GM19463 (cell line): ENCODE data around the gene NSUN2.
"Not testable (repeated sequence)": the region's sequence is repeated elsewhere in the genome, so short reads cannot be mapped to it uniquely, and the experiment has no call there.

Experiments
- ATAC-seq: cut with Tn5 transposase; IDR thresholded peaks from one replicate; pipeline ENCODE4 v1.9.1; 2021; ENCODE audit warnings: mild to moderate bottlenecking, moderate library complexity; ENCODE audit not compliant: unreplicated experiment

NSUN2 gene

GRCh38 chr5:6645571-6646362 lies 12.9 kb upstream of the NSUN2 start:
- not testable (repeated sequence) for ATAC-seq

GRCh38 chr5:6644794-6645241 lies 12.0 kb upstream of the NSUN2 start:
- ATAC-seq: no peak

GRCh38 chr5:6642655-6643054 lies 9.8 kb upstream of the NSUN2 start:
- ATAC-seq: no peak

DNA sequence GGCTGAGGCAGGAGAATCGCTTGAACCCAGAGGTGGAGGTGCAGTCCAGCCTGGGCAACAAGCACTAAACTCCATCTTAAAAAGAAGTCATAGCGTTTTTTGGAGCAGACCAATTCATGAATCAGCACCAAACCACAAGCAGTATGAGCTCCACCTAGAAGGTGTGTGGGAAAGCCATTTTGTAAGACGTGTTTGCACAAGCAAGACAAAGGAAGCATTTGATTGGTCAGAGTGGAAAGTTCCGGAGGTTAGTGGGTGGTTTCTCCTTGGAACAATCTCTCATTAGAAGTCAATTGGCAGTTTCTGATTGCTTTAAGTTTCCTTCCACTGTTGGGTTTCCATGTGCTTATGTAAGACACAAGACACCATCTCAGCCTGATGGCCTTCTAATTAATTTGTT lies 5.4 kb upstream of the NSUN2 start:
- ATAC-seq: no peak

- ATAC-seq: no peak
Observed at GRCh38 chr5:6637590-6637989, 4.7 kb upstream of the NSUN2 start.

GRCh38 chr5:6637022-6637421 lies 4.2 kb upstream of the NSUN2 start:
- no peak for ATAC-seq

DNA sequence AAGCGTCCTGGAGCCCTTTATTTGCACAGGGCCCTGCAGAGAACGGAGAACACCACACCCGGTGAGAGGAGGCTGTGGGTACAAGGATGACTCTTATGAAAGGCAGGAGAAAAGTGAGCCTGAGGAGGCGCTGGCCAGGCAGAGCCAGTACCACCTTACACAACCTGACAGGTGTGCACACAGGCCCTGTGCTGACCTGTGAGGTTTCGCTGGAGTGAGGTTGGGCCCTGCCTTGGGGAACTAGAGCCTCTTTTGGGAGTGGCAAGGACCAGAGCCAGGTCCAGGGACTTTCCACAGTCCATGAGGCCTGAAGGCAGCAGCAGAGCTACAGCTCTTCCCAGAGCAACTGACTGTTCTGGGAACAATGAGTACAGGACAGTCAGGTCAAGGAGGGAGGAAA lies 3.4 kb upstream of the NSUN2 start:
- no peak for ATAC-seq

- ATAC-seq: no peak
Observed at GRCh38 chr5:6634788-6635430, 2.1 kb upstream of the NSUN2 start.

GRCh38 chr5:6634306-6634705 lies 1.5 kb upstream of the NSUN2 start:
- no peak for ATAC-seq

GRCh38 chr5:6633469-6634245 lies 813 bp upstream of the NSUN2 start:
- ATAC-seq: peak; percentile 42

- peak; percentile 17 for ATAC-seq
Observed at GRCh38 chr5:6632324-6632887, 438 bp downstream of the NSUN2 start.

DNA sequence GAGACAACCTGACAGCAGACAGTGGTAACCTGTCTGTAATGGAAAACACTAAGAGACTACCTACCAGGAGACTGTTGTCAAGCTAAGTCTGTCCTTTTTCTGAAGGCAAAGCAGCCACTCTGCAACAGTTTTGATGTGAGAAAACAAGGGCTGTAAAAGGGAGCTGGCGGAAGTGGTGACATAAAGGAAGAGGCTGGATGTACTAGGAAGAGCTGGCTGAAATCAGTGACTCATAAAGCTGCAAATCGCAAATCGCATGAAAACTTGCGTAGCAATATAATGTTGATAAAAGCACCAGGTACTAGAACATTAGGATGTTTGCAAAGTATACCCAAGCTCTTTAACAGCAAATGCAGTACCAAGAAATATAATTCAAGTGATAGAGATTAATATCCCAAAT lies 1.4 kb downstream of the NSUN2 start:
- no peak for ATAC-seq

GRCh38 chr5:6626508-6626907 lies 6.3 kb downstream of the NSUN2 start:
- no peak for ATAC-seq

DNA sequence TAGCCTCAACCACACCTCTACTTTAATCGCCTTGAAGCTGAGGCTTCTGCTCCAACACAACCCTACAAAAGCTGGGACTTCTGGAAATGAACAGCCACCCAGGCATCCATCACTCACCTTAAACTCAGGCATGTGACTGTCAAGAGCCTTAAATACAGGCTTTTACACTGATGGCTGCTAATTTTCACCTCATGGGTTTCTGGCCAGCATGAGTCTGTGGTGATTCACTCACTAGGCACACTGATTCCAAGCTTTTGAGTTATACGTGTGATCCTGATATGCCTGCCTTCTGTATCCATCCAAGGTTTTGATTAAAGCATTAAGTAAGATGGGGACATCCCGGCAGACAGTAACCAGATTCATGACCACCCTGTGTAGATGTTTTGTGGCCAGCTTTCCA lies 8.9 kb downstream of the NSUN2 start:
- no peak for ATAC-seq

DNA sequence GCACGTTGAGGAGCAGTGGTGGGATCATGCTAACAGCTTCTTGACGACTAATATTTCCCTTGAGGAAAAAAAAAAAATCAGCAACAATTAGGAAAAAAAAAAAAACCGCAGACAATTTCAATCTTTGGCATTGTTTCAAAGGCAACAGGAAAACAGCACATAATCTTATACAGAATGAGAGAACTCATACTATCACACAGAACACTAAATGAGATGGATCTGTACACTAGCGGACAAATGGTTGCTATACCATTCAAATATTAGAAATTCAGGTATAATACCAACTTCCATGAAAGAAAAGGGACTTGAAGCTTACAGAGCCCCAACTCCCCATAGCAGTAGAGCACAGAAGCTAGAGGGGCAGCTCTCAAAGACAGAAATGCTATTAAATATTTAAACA lies 9.6 kb downstream of the NSUN2 start:
- ATAC-seq: no peak

DNA sequence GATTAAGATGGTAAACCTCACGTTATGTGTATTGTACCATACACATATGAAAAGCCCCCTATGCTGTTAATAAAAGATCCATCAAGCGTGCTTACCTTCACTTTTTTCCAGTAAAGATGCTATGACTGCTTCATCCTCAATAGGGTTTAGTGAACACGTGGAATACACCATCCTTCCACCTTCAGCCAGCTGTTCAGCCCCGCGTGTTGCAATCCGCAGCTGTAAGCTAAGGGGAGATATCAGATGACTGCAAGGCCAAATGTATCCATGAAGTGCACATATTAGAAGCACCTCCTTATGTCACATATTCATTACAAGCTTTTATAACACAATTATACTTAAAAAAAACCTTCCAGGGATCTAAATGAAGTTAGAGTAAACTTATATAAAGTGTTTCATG lies 16.2 kb downstream of the NSUN2 start:
- ATAC-seq: no peak

- ATAC-seq: no peak
Observed at GRCh38 chr5:6615034-6615815, 17.6 kb downstream of the NSUN2 start.

DNA sequence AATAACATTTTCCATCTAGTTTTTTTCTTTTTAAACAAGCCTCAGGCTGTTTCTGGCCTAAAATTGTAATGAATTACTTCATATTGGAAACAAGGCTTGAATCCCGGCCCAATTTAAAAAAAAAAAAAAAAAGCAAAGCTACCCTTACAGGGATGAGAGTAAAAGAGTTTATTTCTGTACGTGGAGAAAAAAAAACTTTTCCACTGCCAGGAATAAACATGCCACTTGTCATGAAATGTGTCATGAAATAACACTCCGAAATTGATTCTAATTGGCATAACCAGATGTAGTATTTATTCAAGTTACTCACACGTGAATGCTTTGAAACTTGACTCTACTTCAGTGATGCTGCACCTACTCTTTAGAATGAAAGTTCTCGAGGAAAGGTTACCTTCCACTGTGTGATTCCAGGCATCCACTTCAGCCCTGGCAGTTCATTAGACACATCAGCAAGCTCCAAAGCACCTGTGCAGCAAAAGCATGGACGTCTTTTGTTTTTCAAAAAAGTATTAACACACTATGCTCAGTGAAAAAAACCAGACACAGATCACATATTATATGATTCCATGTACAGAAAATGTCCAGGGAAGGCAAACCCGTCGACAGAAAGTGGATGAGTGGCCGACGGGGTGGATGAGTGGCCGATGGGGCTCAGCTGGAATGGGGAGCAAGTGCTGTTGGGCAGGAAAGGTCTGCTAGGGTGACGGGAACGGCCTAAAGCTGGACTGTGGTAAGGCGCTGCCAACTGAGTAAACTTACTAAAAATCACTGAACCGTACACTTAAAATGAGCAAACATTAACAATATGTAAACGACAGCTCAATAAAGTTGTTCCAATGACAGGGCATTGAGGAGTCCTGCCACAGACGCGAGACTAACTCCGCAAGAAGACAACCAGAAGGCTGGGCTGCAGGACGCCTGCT lies 21.2 kb downstream of the NSUN2 start:
- no peak for ATAC-seq

DNA sequence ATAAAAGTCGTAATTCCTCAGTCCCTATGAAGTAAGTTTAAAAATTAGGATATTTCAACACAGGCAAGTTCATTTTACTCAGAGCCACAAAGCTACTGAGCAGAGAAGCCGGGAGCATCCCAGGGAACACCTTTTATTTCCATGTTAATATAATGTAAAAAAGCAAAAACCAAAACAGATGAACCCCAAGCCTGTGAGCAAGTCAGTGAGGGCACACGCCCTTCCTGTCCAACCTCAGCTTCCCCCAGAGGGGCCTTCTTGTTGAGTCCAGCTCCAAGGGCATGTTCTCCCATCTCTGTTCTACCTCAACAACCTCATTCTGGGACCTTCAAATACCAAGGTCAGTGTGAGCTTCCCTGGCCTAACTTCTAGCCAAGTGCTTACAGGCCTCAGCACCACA lies 24.8 kb downstream of the NSUN2 start:
- no peak for ATAC-seq

GRCh38 chr5:6607559-6607936 lies 25.3 kb downstream of the NSUN2 start:
- ATAC-seq: no peak
